HepG2 (cell line): ENCODE results near the gene NEMF. TPM values are rescaled to one million over a fixed set of nuclear protein-coding genes. Genes with fewer than 3 reads are reported as not detected.
A peak's percentile ranks its signal among the peaks of the same experiment; 100 is the strongest.

Experiments used
- CBX1 ChIP-seq: IDR thresholded peaks from one replicate; pipeline ENCODE4 v1.6.1; 2016; ENCODE audit warnings: antibody characterized with exemption, low read depth
- FOXK2 ChIP-seq: fragments of 450-650 bp; IDR thresholded peaks from 2 replicates; pipeline ENCODE4 v1.6.1; 2016
- KDM6A ChIP-seq: IDR thresholded peaks from 2 replicates; pipeline ENCODE4 v1.6.1; 2016; ENCODE audit warnings: low read depth
- MTF1 ChIP-seq: sonication (generic); formaldehyde crosslinking; IDR thresholded peaks from 2 replicates; pipeline ENCODE4 v1.5.0; 2020; ENCODE audit warnings: missing genetic modification reagents
- PCBP2 ChIP-seq: fragments of 200-400 bp; formaldehyde crosslinking; optimal IDR thresholded peaks from 2 replicates; pipeline ENCODE3; 2018; ENCODE audit warnings: low read length, low read depth; ENCODE audit not compliant: poor library complexity, severe bottlenecking
- PITX1 ChIP-seq: sonication (generic); formaldehyde crosslinking; IDR thresholded peaks from 2 replicates; pipeline ENCODE4 v1.5.1; 2020; ENCODE audit warnings: mild to moderate bottlenecking, missing genetic modification reagents
- RBFOX2 ChIP-seq: fragments of 200-400 bp; formaldehyde crosslinking; IDR thresholded peaks from 2 replicates; pipeline ENCODE4 v1.6.1; 2017; ENCODE audit warnings: low read depth, mild to moderate bottlenecking, low read length
- TGIF2 ChIP-seq: IDR thresholded peaks from 2 replicates; pipeline ENCODE4 v1.6.1; 2016; ENCODE audit warnings: control low read depth, missing compliant biosample characterization
- THRA ChIP-seq: sonication (generic); formaldehyde crosslinking; IDR thresholded peaks from 2 replicates; pipeline ENCODE4 v1.4.0; 2020; ENCODE audit warnings: missing genetic modification reagents, borderline replicate concordance
- U2AF1 ChIP-seq: fragments of 200-400 bp; formaldehyde crosslinking; optimal IDR thresholded peaks from 2 replicates; pipeline ENCODE3; 2017; ENCODE audit warnings: mild to moderate bottlenecking, low read depth, low read length
- ZFP36L1 ChIP-seq: sonication (generic); formaldehyde crosslinking; IDR thresholded peaks from 2 replicates; pipeline ENCODE4 v1.8.0; 2022; ENCODE audit warnings: mild to moderate bottlenecking, missing genetic modification reagents, moderate library complexity
- ZNF17 ChIP-seq: sonication (generic); formaldehyde crosslinking; IDR thresholded peaks from 2 replicates; pipeline ENCODE4 v1.5.0; 2020; ENCODE audit warnings: mild to moderate bottlenecking, missing genetic modification reagents
- ZNF225 ChIP-seq: sonication (generic); formaldehyde crosslinking; IDR thresholded peaks from 2 replicates; pipeline ENCODE4 v1.4.0; 2020; ENCODE audit warnings: mild to moderate bottlenecking, missing genetic modification reagents
- ZNF747 ChIP-seq: sonication (generic); formaldehyde crosslinking; IDR thresholded peaks from 2 replicates; pipeline ENCODE4 v1.8.1; 2023; ENCODE audit warnings: missing genetic modification reagents, mild to moderate bottlenecking, borderline replicate concordance
- ZNF749 ChIP-seq: sonication (generic); formaldehyde crosslinking; IDR thresholded peaks from 2 replicates; pipeline ENCODE4 v1.8.0; 2022; ENCODE audit warnings: mild to moderate bottlenecking, missing genetic modification reagents, moderate library complexity, borderline replicate concordance
- ZNF883 ChIP-seq: sonication (generic); formaldehyde crosslinking; IDR thresholded peaks from 2 replicates; pipeline ENCODE4 v1.5.1; 2020; ENCODE audit warnings: mild to moderate bottlenecking, missing genetic modification reagents; ENCODE audit errors: not compliant biosample characterization
- polyA plus RNA-seq, 8 experiments: library from polyadenylated mRNA; depleted of rRNA in 3 of 8; stranded (reverse) in 7 of 8; unstranded in 1 of 8; fragments of >200 nt; fragmentation: Illumina TruSeq in 4 of 8; extraction: Trizol in 4 of 8; gene quantifications; 2 replicates each; pipeline versions ENCODE4 v1.2.1 to v1.2.3, GENCODE V29; 2011 to 2016; ENCODE audit warnings: low read depth in 4 of 8, missing spikeins in 1 of 8, mixed read lengths in 1 of 8; ENCODE audit not compliant: insufficient read depth in 1 of 8
- total RNA-seq, 5 experiments: library from RNA; depleted of rRNA; stranded (reverse); fragments of >200 nt; fragmentation: Illumina TruSeq; extraction: Trizol; gene quantifications; 2 replicates each; pipeline ENCODE4 v1.2.3, GENCODE V29; 2016; ENCODE audit warnings: low read depth in 1 of 5
- TF ChIP-seq, protein P1 (sequence below): sonication (generic); formaldehyde crosslinking; conservative IDR thresholded peaks from 2 replicates; pipeline ENCODE4 v1.4.0; 2020; ENCODE audit warnings: mild to moderate bottlenecking, missing genetic modification reagents, moderate library complexity
- TF ChIP-seq, protein P2 (sequence below): sonication (generic); formaldehyde crosslinking; IDR thresholded peaks from 2 replicates; pipeline ENCODE4 v1.4.0; 2020; ENCODE audit warnings: missing genetic modification reagents

Gene NEMF
- total and polyA plus RNA-seq, 2 of the 13 experiments (the other 11 are each of a cell fraction or from before 2014, with no cell fraction given) = 21.3 to 57.9 TPM

- TF ChIP-seq U2AF1 (peak; percentile 37), KDM6A (CRISPR knock-in tag) (no peak), ZFP36L1 (CRISPR knock-in tag) (no peak), ZNF17 (CRISPR knock-in tag) (no peak), CBX1 (peak; percentile 66), FOXK2 (peak; percentile 40; the same call in 1 of the 2 replicates), ZNF749 (CRISPR knock-in tag) (no peak), RBFOX2 (peak; percentile 94), TGIF2 (CRISPR knock-in tag) (no peak), ZNF747 (CRISPR knock-in tag) (peak; percentile 10; the same call in 1 of the 2 replicates), PITX1 (CRISPR knock-in tag) (peak; percentile 25; the same call in 1 of the 2 replicates), PCBP2 (no peak), ZNF883 (CRISPR knock-in tag) (peak; percentile 40), MTF1 (CRISPR knock-in tag) (no peak), ZNF225 (no peak), THRA (CRISPR knock-in tag) (0 out of 2 replicates have a peak, but pooled peaks have one; percentile 4)
- TF ChIP-seq, protein P1, sequence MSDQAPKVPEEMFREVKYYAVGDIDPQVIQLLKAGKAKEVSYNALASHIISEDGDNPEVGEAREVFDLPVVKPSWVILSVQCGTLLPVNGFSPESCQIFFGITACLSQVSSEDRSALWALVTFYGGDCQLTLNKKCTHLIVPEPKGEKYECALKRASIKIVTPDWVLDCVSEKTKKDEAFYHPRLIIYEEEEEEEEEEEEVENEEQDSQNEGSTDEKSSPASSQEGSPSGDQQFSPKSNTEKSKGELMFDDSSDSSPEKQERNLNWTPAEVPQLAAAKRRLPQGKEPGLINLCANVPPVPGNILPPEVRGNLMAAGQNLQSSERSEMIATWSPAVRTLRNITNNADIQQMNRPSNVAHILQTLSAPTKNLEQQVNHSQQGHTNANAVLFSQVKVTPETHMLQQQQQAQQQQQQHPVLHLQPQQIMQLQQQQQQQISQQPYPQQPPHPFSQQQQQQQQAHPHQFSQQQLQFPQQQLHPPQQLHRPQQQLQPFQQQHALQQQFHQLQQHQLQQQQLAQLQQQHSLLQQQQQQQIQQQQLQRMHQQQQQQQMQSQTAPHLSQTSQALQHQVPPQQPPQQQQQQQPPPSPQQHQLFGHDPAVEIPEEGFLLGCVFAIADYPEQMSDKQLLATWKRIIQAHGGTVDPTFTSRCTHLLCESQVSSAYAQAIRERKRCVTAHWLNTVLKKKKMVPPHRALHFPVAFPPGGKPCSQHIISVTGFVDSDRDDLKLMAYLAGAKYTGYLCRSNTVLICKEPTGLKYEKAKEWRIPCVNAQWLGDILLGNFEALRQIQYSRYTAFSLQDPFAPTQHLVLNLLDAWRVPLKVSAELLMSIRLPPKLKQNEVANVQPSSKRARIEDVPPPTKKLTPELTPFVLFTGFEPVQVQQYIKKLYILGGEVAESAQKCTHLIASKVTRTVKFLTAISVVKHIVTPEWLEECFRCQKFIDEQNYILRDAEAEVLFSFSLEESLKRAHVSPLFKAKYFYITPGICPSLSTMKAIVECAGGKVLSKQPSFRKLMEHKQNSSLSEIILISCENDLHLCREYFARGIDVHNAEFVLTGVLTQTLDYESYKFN (CRISPR knock-in tag) = peak; percentile 64
- TF ChIP-seq, protein P2, sequence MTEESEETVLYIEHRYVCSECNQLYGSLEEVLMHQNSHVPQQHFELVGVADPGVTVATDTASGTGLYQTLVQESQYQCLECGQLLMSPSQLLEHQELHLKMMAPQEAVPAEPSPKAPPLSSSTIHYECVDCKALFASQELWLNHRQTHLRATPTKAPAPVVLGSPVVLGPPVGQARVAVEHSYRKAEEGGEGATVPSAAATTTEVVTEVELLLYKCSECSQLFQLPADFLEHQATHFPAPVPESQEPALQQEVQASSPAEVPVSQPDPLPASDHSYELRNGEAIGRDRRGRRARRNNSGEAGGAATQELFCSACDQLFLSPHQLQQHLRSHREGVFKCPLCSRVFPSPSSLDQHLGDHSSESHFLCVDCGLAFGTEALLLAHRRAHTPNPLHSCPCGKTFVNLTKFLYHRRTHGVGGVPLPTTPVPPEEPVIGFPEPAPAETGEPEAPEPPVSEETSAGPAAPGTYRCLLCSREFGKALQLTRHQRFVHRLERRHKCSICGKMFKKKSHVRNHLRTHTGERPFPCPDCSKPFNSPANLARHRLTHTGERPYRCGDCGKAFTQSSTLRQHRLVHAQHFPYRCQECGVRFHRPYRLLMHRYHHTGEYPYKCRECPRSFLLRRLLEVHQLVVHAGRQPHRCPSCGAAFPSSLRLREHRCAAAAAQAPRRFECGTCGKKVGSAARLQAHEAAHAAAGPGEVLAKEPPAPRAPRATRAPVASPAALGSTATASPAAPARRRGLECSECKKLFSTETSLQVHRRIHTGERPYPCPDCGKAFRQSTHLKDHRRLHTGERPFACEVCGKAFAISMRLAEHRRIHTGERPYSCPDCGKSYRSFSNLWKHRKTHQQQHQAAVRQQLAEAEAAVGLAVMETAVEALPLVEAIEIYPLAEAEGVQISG (CRISPR knock-in tag) = peak; percentile 99
Measured at GRCh38 chr14:49767571-49768300, 84.9 kb downstream of the NEMF start, which contains the start of gene KLHDC2 (continued).
